Raji (cell line): ENCODE measurements around the gene PLSCR4.

Source experiments
- POLR2A ChIP-seq: IDR thresholded peaks from 2 replicates; pipeline ENCODE4 v1.6.1; 2011; ENCODE audit warnings: low read depth, low read length, control low read depth; ENCODE audit not compliant: insufficient read depth

Gene PLSCR4, protein sequence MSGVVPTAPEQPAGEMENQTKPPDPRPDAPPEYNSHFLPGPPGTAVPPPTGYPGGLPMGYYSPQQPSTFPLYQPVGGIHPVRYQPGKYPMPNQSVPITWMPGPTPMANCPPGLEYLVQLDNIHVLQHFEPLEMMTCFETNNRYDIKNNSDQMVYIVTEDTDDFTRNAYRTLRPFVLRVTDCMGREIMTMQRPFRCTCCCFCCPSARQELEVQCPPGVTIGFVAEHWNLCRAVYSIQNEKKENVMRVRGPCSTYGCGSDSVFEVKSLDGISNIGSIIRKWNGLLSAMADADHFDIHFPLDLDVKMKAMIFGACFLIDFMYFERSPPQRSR

DNA sequence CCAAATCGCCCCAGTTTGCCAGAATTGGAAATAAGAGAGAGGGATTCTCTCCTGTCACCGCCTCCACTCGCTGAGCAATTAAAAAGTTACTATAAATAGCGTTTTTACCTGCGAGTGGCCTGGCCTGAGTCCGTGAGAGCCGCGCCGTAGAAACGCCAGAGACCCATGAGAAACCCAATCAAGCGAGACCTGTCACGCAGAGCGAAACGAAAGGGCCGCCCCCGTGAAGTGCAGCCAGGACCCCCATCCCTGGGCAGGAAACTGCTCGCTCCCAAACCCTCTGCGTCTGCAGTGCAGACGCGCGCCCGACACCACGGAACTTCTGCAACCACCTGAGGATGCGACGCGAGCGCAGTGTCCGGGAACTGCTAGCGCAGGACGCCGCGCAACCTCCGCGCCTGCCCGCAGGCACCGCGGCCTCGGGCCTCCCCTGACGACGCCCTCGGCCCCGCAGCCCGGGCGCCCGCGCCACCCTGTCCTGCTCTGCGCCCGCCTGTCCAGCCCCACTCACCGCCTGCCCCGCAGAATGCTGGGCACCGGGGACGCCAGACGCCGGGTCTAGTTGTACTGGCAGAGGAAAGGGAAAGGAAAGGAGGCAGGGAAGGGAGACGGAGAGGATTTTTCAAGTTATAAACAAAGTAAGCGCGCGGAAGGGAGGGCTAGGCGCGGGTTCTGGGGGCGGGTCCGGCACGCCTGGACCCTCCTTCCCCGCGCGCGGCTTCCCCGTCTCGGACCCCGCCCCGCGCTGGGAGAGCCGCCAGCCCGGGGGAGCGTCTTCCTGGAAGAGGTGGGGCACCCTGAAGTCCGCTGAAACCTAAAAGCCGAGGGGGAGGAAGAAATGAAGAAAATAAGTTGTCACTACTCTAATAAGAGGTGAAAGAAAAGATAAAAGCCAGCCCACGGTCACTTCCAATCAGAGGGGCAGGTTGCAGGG lies at the start of gene PLSCR4:
Gene PLSCR4 (minus strand): TSS at position 657 of the 934 bp plus-strand sequence. CDS start 29,034 bp downstream, outside the sequence.
- no peak for TF ChIP-seq POLR2A

DNA sequence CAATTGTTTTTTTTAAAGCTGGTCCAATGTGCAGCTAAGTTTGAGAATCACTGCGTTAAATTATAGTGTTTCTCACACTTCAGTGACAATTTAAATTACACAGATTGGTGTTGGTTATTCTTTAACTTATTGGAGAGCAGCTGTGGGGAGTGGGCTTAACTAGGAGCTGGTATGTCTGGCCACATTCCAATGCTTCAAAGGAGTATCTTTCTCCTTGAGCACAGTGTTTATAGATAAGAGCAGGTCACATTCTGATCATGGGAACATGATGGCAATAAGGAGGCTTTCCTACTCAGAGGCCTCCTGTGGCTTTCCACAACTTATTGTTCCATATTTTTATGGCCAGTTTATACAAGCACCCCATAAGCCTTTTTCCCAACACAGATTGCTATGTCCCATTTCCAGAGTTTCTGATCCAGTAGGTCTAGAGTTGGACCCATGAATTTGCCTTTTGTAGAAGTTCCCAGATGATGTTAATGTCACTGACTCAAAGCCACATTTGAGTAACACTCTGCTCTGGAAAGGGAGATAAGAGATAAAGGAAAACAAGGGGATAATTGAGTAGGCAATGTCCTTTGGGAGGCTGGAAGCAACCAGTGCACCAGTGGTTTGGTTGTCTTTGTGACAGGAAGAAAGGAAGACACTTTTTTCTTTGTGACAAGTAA lies 33.0 kb upstream of the PLSCR4 start:
- no peak for TF ChIP-seq POLR2A

DNA sequence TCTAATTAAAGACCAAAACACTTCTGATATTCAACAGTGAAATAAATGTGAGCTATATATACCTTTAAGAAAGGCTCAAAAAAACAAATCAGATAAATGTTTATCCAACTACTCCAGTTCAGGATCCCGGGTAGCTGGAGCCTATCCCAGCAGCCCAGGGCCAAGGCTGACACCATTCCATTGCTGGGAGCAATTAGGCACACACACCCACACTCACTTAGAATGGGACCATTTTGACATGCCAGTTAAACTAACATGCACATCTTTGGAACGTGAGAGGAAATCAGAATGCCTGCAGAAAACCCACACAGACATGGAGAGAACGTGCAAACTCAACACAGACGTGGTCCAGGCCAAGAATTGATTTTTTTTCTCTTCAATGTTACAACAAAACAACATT lies 30.0 kb upstream of the PLSCR4 start:
- no peak for TF ChIP-seq POLR2A

DNA sequence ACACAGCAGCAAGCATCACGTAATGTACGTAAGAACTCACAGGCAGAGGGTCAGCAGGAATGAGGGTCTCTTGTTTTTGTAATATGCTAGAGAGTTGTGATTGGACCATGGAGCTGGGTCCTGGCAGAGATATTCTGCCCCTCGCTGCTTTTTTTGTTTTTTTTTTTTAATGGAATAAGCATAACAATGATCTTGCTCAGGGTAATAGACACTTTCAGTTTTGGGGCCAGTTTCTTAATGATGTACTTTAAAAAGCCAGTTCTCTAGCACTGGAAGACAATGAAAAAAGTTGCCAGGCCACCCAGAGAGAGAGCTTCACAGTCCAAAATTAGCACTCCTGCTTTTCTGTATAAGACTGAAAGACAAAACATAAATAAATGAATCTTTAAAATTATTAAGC lies 29.0 kb upstream of the PLSCR4 start:
- no peak for TF ChIP-seq POLR2A

DNA sequence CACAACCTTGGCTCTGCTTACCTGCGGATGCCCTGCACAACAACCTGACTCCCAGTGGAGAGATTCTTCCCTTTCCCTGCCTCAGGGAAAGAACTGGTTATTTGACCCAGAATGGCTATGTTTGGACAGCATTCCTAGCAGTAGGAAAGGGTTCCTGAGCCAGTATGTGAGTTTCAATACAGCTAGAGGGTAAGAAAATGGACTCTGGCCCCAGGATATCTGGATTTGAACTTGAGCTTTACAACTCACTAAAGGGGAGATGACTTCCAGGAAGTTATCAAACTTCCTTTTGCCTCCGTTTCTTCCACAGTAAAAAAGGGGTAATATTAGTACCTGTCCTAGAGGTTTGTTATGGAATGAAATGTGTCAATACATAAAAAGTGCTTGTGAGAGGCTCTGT lies 28.1 kb upstream of the PLSCR4 start:
- TF ChIP-seq POLR2A, result no peak

DNA sequence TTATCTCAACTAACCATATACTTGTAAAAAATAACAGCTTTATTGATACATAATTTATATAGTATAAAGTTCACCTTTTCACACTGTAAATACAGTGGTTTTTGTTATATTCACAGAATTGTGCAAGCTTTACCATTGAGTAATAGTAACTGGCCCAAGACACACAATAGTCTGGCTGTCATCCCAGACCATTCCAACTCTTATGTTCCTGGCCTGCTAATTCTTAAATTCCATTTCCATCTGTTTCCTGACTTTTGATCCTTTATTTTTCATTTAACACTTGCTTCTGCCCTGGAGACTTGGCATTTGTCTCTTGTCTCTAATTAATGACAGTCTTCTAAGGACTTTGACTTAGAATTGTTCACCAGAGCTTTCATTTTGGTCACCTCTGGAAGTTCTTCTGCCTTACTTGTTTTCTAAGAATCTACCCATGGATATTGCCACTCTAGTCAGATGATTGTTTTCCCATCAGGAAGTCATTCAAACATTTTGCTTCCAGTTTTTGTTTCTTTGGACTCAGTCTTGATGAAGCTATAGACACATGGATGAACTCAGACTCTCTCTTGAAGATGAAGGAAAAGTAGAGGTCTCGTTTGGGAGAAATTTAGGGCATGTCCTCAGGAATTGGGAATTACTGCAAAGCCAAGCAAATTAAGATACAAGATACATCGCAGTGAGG lies 27.2 kb upstream of the PLSCR4 start:
- TF ChIP-seq POLR2A, result no peak

DNA sequence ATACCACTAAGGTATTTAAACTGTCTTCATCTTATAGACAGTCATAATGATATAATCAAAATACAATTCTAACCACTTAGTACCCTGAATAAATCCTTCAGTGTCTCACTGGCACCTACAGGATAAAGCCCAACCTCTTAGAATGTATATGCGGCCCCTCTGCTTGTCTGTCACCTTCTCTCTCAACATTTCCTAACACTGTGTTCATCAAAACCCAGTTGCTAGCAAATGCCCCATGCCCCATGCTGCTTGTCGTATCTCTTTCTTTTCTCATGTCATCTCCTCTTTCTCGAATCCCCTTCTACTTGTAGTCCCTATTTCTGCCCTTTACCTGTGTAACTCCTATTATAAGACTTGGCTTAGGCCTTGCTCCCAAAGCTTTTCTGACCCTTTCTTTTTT lies 24.6 kb upstream of the PLSCR4 start:
- no peak for TF ChIP-seq POLR2A

DNA sequence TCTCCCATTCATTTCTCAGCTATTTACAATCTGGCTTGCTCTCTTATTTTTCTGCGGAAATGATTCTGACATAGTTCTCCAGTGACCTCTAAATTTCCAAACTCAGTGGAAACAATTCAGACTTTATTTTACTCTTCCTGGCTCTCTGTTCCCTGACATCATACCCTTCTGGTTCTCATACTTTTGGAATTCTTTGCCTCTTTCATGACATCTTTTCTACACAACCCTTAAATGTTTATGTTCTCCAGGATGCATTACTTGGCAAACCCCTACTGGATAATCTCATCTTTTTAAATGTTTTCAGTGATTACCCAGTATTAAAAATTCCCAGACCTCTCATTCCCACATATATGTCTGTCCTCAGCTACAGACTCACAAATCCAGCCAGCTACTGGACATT lies 23.9 kb upstream of the PLSCR4 start:
- no peak for TF ChIP-seq POLR2A

DNA sequence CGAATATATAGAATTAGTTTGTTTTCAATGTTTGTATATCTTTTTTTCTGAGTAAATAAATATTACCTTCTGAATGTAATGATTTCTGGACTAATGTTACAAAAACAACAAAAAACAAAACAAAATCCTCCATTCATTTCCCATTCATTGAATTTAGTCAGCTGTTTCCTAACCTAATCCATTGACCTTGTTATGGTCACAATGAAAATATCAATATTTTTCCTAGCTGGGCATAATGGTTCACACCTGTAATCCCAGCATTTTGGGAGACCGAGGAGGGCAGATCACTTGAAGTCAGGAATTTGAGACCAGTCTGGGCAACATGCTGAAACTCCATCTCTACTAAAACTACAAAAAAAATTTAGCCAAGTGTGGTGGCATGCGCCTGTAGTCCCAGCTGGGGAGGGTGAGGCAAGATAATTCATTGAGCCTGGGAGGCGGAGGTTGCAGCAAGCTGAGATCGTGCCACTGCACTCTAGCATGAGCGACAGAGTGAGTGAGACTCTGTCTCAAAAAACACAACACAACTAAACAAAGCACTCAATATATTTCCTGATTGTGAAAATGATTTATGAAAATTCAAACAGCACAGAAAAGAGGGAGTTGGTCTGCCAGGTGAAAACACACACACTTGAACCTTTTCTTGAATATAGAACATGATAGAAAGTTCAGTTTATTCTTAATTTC lies 23.0 kb upstream of the PLSCR4 start:
- TF ChIP-seq POLR2A, result no peak

DNA sequence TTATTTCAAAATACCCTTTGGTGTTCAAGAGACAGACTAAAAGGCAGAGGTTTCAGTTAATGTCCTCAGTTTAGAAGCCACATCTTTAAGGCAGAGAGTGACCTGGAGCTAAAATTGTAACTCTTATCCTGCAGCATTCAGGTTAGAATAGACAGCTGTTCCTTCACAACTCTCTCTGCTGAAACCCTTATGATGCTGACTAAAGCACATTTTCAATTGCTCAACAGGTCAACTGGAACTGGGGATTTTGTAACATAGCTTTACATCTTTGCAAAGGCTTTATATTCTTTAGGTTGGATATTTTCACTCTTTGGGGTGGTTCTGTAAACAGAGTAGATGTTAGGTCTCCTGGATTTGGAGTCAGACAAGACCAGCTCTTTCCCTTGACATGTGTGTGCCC lies 20.3 kb upstream of the PLSCR4 start:
- no peak for TF ChIP-seq POLR2A

DNA sequence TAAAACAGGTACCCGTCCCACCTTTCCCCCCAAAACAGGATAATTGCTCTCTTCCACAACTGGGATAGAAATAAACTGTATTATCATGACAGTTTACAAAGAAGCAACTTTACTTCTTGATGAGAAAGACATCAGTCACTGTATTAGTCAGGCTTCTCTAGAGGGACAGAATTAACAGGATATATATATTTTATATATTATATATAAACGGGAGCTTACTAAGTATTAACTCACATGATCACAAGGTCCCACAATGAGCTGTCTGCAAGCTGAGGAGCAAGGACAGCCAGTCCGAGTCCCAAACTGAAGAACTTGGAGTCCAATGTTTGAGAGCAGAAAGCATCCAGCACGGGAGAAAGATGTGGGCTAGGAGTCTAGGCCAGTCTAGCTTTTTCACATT lies 18.4 kb upstream of the PLSCR4 start:
- TF ChIP-seq POLR2A, result no peak

DNA sequence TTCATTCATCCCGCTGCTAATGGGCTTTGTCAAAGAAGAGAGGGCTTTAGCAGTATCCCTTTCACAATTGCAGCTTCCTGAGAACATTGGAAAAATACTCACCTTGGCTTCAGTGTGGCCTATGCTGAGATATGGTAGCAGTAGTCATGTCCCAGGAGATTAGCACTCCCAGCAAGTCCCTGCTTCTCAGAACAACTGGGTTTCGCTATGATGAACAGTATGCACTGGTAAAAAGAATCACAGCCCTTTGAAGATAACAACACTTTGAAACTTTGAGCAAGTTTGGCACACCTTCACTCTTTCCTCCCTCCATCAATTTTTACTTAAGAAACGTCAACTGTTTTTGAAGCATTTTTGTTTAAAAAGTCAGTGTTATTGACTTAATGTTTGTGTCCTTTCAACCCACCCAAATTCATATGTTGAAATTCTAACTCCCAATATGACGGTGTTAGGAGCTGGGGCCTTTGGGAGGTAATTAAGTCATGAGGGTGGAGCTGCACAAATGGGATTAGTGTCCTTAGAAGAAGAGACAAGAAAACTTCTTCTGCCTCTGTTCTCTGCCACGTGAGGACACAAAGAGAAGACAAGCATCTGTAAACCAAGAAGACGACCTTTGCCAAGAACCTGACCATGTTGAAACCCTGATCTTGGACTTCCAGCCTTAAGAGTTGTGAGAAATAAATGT lies 17.8 kb upstream of the PLSCR4 start:
- no peak for TF ChIP-seq POLR2A

DNA sequence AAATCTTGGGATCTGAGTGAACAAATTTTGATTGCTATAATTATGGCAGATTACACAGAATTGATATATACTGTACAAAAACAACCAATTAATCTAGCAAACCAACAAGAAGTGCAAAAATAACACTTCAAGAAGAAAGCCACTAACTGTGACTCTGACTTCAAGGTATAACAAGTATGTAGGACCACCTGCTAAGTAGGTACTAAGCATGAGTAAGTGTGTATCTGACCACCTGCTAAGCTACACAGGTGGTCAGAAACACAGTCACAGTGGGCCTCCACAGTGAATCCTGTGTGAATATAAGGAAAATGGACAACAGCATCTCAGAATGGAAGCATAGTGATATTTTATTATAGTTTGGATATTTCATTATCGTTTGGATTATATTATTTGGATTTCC lies 14.8 kb upstream of the PLSCR4 start:
- TF ChIP-seq POLR2A, result no peak
